Activated CD4-positive, alpha-beta T cell treated with anti-CD3 and anti-CD28 coated beads for 36 hours (primary cell): Measurements from ENCODE around the gene REM2. TPM values are rescaled to one million over a fixed set of nuclear protein-coding genes. Genes with fewer than 3 reads are reported as not detected.

Experiments used
- ATAC-seq: fragments of 200-7000 bp; cut with Tn5 transposase; one replicate; pipeline ENCODE4 v1.10.0; 2021; ENCODE audit warnings: mild to moderate bottlenecking, moderate library complexity
- CTCF ChIA-PET: fragments of 350-600 bp; sonication (Branson Sonifier 250); formaldehyde crosslinking; loops from one replicate; lab custom pipeline; 2021; ENCODE audit warnings: antibody characterized with exemption; lab: Charles Lee
- POLR2A ChIA-PET: fragments of 350-600 bp; sonication (Branson Sonifier 250); formaldehyde crosslinking; loops from one replicate; lab custom pipeline; 2021; ENCODE audit warnings: antibody characterized with exemption, inconsistent platforms; lab: Charles Lee
- DNase-seq: peaks from one replicate; pipeline ENCODE4 v3.0.0-alpha.2; 2020
- H3K27ac Mint-ChIP-seq: one replicate; pipeline ENCODE4 v1.8.0; 2021; ENCODE audit warnings: mixed read lengths
- H3K27me3 Mint-ChIP-seq: one replicate; pipeline ENCODE4 v1.8.0; 2021; ENCODE audit warnings: mixed read lengths
- H3K36me3 Mint-ChIP-seq: one replicate; pipeline ENCODE4 v1.8.0; 2021; ENCODE audit warnings: low read depth, mixed read lengths
- H3K4me1 Mint-ChIP-seq: one replicate; pipeline ENCODE4 v1.8.0; 2021; ENCODE audit warnings: mixed read lengths
- H3K4me3 Mint-ChIP-seq: one replicate; pipeline ENCODE4 v1.8.0; 2021; ENCODE audit warnings: mild to moderate bottlenecking, moderate library complexity, mixed read lengths
- H3K9me3 Mint-ChIP-seq: one replicate; pipeline ENCODE4 v1.8.0; 2021; ENCODE audit warnings: low read depth, mixed read lengths
- intact Hi-C, 2 experiments: fragments of 100-400 bp; cut with DNase I in 1 of 2; cut with micrococcal nuclease in 1 of 2; formaldehyde crosslinking; loops; one replicate each; pipeline versions ENCODE4 v1.14.2 to v1.15.1; 2022 to 2024; cut with DNase I, micrococcal nuclease
- total RNA-seq, 2 experiments: library from RNA; stranded (reverse); gene quantifications; one replicate each; pipeline ENCODE4 v1.2.3, GENCODE V29; 2021

Gene REM2
- total RNA-seq, 2 experiments from 2014 or later, result 0.33 to 0.48 TPM

DNA sequence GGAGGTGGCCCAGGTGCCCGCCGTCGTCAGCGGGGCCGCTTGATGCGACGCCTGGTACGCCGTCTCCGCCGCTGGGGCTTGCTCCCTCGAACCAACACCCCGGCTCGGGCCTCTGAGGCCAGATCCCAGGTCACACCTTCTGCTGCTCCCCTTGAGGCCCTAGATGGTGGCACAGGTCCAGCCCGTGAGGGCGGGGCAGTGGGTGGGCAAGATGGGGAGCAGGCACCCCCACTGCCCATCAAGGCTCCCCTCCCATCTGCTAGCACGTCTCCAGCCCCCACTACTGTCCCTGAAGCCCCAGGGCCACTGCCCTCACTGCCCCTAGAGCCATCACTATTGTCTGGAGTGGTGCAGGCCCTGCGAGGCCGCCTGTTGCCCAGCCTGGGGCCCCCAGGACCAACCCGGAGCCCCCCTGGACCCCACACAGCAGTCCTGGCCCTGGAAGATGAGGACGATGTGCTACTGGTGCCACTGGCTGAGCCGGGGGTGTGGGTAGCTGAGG lies 6.0 kb upstream of the REM2 start:
- Mint-ChIP-seq H3K27me3 (no peaks in the 10 kb centered on the region), H3K9me3 (no peaks in the 10 kb centered on the region), H3K4me1 (peaks cover 19% of the 10 kb centered on the region), H3K27ac (no peak overlapping the region), H3K4me3 (no peak overlapping the region), H3K36me3 (peaks cover 35% of the 10 kb centered on the region)
- intact Hi-C loops, result no loop called here
- CTCF ChIA-PET, result interaction anchor here (1.0 to 6.7 kb wide), 3 partner anchors 24 to 111 kb away, joined by 3 to 66 read pairs (median 3); no protein-coding TSS in a partner anchor
- DNase-seq (no peak), ATAC-seq (no peak)
- POLR2A ChIA-PET, result no interaction called here

DNA sequence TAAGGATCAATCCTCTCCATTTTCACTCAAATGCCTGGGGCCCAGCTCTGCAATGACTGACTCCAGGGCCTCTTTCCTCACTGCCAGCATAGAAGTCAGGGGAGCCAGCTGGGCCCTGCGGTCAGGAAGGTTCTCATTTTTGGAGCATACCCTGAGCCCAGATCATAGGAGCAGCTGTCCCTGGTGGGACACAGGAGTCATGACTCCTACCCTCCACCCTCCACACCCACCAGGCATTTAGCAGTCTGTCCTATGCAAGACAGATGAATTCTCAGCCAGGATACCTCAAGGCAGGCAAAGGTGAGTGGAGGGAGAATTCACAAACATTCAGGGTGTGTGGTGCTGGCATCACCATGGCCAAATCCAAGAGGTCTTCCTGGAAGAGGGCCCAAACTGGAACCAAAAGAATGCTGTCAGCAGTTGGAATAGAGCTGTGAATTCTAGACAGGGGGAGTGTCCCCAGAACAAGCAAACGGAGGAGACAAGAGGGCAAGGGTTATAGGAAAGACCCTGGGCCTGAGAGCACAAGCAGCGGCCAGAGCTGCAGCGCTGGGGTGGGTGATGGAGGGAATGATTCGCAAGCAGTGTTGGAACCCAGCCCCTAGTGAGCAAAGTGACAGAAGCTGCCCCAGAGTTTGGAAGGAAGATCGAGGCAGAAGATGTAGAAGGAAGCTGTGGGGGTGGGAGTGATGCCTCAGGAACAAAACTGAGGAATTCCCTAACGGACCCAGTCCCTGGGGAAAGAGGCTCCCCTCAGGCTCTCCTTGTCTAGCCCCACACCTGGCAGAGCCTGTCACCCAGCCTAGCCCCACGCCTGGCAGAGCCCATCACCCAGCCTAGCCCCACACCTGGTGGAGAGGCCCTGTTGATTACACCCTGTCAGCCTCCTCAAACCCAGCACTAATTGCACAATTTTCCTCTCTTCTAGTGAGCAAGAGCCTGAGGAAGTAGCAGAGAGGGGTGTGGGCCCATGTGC lies 4.5 kb upstream of the REM2 start:
- intact Hi-C loops, result no loop called here
- H3K4me3 Mint-ChIP-seq, result no peak overlapping the region
- peak overlapping the region; percentile 35 for H3K27ac Mint-ChIP-seq
- H3K36me3 Mint-ChIP-seq, result peaks cover 29% of the 10 kb centered on the region
- CTCF ChIA-PET, result interaction anchor here (0.6 to 1.5 kb wide), 4 partner anchors 19 to 765 kb away, joined by 3 read pairs; no protein-coding TSS in a partner anchor
- ATAC-seq, result no peak
- DNase-seq, result no peak
- H3K9me3 Mint-ChIP-seq, result no peaks in the 10 kb centered on the region
- peaks cover 18% of the 10 kb centered on the region for H3K4me1 Mint-ChIP-seq
- H3K27me3 Mint-ChIP-seq, result no peaks in the 10 kb centered on the region
- POLR2A ChIA-PET, result no interaction called here

DNA sequence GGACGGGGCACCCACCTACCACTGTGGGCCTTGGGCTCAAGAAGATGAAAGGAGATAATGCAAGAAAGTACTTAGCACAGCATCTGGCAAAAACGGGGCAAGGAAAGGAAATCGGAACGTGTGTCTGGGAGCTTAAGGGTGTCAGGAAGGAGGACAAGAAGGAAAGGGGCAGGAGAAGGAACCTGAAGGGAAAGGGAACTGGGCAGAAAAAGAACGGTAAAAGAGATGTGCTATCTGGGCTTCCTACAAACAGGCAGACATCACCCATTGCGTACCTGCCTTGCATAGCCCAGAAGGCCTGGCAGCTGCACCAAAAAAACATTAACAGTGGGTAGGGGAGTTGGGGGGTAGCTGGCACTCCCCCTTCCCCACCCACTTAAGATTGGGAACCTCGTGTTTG lies 958 bp upstream of the REM2 start:
- no peak overlapping the region for H3K4me3 Mint-ChIP-seq
- peaks cover 6% of the 10 kb centered on the region for H3K36me3 Mint-ChIP-seq
- DNase-seq (no peak), ATAC-seq (no peak)
- no peaks in the 10 kb centered on the region for H3K9me3 Mint-ChIP-seq
- H3K4me1 Mint-ChIP-seq, result peaks cover 27% of the 10 kb centered on the region
- H3K27ac Mint-ChIP-seq, result no peak overlapping the region
- CTCF ChIA-PET, result interaction anchor here (0.7 to 10.6 kb wide), 6 partner anchors 10 to 48 kb away, joined by 3 to 111 read pairs (median 8); partner anchors contain the start of genes LRP10 and PRMT5
- POLR2A ChIA-PET, result interaction anchor here (0.7 kb wide), 1 partner anchor 9 kb away, joined by 4 read pairs; no protein-coding TSS in a partner anchor
- intact Hi-C loops, result no loop called here
- H3K27me3 Mint-ChIP-seq, result peaks cover 2% of the 10 kb centered on the region

DNA sequence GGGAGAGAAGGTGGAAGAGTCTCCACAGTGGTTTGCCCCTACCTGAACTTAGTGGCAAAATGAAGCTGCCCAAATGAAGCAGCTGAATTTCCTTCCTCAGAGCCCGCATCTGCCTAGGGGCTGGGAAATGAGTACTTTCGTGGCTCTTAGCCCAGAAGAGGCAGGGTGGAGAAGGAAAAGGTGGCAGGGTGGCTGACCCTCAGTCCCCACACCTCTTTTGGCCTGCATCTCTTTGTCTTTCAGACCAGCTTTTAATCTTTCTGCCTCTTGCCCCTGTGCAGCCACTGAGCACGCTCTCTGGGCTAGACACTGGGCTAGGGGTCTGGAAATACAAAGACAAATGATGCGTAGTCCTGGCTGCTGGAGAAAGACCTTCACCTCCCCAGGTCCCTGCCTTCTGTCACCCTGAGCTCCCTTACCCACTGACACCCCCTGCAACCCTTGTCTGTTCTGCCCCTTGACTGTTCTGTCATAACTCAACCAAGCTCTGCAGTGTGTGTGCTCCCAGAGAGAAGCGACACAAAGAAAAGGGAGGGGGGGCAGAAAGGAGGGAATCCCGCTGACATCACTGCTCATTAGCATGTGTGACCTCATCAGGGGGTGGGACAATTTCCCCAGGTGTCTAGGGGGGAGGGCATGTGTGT lies 371 bp upstream of the REM2 start:
- no peak overlapping the region for H3K27ac Mint-ChIP-seq
- intact Hi-C loops, result no loop called here
- H3K27me3 Mint-ChIP-seq, result peaks cover 2% of the 10 kb centered on the region
- CTCF ChIA-PET, result interaction anchor here (0.7 to 10.6 kb wide), 6 partner anchors 11 to 47 kb away, joined by 3 to 111 read pairs (median 8); partner anchors contain the start of genes LRP10 and PRMT5
- peak; percentile 11 for ATAC-seq
- peaks cover 33% of the 10 kb centered on the region for H3K4me1 Mint-ChIP-seq
- no peaks in the 10 kb centered on the region for H3K9me3 Mint-ChIP-seq
- H3K4me3 Mint-ChIP-seq, result no peak overlapping the region
- peaks cover 6% of the 10 kb centered on the region for H3K36me3 Mint-ChIP-seq
- DNase-seq, result peak; percentile 61
- POLR2A ChIA-PET, result interaction anchor here (0.6 to 0.8 kb wide), 3 partner anchors 10 to 375 kb away, joined by 4 to 10 read pairs (median 5); no protein-coding TSS in a partner anchor

DNA sequence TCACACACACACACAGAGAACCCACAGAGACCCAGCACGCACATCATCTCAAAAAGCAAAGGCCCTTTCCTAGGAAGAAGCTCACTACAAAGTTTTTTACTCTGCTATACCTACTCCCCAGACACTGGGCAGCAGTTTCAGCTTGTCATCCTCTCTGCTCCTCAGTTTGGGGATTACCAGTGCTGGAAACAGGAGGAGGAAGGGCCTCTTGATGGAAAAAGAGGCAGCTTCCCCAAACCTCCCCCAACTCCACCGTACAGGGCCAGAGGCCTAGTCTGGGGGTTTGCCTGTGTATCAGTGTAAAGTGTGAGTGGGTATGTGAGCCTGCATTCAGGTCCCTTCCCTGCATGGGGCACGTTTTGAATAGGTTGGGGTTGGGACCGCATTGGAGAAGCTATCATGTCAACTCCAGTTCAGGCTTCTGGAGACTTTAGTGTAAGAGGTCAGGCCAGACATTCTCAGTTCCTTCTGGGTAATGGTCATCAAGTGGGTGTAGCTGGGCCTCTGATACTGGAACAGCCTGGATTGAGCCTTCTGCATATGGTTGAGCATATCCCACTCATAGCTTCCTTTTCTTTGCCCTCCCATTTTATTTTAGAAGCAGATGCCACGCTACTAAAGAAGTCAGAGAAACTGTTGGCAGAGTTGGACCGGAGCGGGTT lies 1.2 kb downstream of the REM2 start:
- Mint-ChIP-seq H3K9me3 (no peaks in the 10 kb centered on the region), H3K4me3 (no peak overlapping the region), H3K27ac (no peak overlapping the region), H3K27me3 (peaks cover 2% of the 10 kb centered on the region), H3K36me3 (no peaks in the 10 kb centered on the region), H3K4me1 (peaks cover 40% of the 10 kb centered on the region)
- POLR2A ChIA-PET, result interaction anchor here (0.5 to 1.1 kb wide), 3 partner anchors 12 to 32 kb away, joined by 3 to 4 read pairs (median 3); no protein-coding TSS in a partner anchor
- ATAC-seq (no peak), DNase-seq (no peak)
- CTCF ChIA-PET, result interaction anchor here (0.6 to 10.6 kb wide), 7 partner anchors 12 to 314 kb away, joined by 3 to 111 read pairs (median 4); partner anchors contain the start of gene LRP10
- intact Hi-C loops, result no loop called here

DNA sequence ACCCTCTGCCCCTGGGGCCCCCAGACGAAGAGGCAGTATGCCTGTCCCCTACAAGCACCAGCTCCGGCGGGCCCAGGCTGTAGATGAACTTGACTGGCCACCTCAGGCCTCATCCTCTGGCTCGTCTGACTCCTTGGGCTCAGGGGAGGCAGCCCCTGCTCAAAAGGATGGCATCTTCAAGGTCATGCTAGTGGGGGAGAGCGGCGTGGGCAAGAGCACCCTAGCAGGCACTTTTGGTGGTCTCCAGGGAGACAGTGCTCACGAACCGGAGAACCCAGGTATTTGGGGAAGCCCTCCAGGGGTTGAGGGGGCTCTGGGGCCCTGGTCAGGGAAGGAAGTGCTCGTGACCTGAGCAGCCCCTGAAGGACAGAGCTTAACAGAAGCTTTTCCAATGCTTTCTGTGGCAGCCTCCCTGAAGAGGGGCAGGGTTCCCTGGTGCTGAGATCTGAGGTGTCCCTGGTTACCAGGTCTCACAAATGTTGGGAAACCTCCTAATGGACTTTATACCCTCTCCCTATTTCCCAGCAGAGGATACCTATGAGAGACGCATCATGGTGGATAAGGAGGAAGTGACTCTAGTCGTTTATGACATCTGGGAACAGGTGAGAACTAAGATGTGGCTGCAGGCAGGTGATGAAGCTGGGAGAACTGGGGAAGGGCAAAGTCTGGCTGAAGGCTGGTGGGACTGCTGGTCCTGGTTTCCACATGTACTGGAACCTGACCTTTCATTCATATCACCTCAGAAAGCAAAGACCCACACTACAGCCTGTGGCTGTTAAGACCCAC lies 1.9 kb downstream of the REM2 start:
- Mint-ChIP-seq H3K36me3 (no peaks in the 10 kb centered on the region), H3K27ac (no peak overlapping the region), H3K4me1 (peaks cover 45% of the 10 kb centered on the region), H3K4me3 (no peak overlapping the region), H3K9me3 (no peaks in the 10 kb centered on the region), H3K27me3 (peaks cover 2% of the 10 kb centered on the region)
- intact Hi-C loops, result no loop called here
- ChIA-PET CTCF (interaction anchor here (0.7 to 10.6 kb wide), 8 partner anchors 13 to 1033 kb away, joined by 3 to 111 read pairs (median 4); partner anchors contain the start of gene LRP10), POLR2A (no interaction called here)
- DNase-seq, result no peak
- no peak for ATAC-seq

DNA sequence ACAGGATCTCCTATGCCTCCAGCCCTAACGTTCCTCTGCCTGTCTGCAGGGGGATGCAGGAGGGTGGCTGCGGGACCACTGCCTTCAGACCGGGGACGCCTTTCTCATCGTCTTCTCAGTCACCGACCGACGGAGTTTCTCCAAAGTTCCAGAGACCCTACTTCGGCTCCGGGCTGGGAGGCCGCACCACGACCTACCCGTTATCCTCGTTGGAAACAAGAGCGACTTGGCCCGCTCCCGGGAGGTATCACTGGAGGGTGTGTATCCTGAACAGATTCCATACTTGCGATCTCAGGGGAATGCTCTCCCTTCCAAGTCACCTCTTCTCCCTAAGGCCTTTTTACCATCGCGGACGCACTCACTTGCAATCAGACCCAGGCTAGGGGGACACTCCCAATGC lies 3.0 kb downstream of the REM2 start:
- intact Hi-C loops, result loop anchor here in 1 of 2 experiments (2.0 kb wide), 1 partner anchor 15 kb away; the partner anchor contains the start of gene LRP10
- ChIA-PET CTCF (interaction anchor here (0.7 to 10.6 kb wide), 9 partner anchors 13 to 772 kb away, joined by 3 to 111 read pairs (median 4); partner anchors contain the start of gene LRP10), POLR2A (no interaction called here)
- H3K4me1 Mint-ChIP-seq, result peaks cover 50% of the 10 kb centered on the region
- H3K27ac Mint-ChIP-seq, result peak overlapping the region; percentile 22
- no peaks in the 10 kb centered on the region for H3K9me3 Mint-ChIP-seq
- no peak for ATAC-seq
- no peaks in the 10 kb centered on the region for H3K36me3 Mint-ChIP-seq
- H3K27me3 Mint-ChIP-seq, result peaks cover 2% of the 10 kb centered on the region
- DNase-seq, result no peak
- H3K4me3 Mint-ChIP-seq, result peak overlapping the region; percentile 70

DNA sequence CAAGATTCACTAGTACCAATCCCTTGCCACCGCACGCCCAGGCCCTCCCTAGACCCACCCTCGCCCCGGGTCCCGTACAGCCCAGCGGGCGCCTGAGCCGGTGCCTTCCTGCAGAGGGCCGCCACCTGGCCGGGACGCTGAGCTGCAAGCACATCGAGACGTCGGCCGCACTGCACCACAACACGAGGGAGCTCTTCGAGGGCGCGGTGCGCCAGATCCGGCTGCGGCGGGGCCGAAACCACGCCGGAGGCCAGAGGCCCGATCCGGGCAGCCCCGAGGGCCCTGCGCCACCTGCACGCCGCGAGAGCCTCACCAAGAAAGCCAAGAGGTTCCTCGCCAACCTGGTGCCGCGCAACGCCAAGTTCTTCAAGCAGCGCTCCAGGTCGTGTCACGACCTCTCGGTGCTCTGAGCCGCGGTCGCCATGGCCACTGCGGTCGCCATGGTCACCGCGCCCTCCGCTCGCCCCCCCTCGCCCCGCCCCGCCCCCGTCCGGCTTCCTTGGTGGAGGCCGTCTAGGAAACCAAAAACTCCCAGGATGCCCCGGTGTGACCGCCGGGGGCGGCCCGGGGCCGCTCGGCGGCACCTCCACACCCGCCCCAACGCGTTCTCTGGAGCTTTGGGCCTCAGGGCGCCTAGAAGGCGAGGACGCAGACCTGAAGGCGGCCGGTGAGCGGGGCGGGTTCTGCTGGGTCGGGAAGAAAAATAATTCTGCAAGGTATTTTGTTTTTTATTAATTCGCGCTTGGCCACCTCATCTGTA lies 3.7 kb downstream of the REM2 start:
- H3K27ac Mint-ChIP-seq, result peak overlapping the region; percentile 83
- no peaks in the 10 kb centered on the region for H3K9me3 Mint-ChIP-seq
- H3K27me3 Mint-ChIP-seq, result peaks cover 2% of the 10 kb centered on the region
- peak; percentile 85 for DNase-seq
- POLR2A ChIA-PET, result interaction anchor here (0.6 kb wide), 2 partner anchors 14 to 135 kb away, joined by 3 read pairs; no protein-coding TSS in a partner anchor
- H3K4me3 Mint-ChIP-seq, result peak overlapping the region; percentile 70
- H3K4me1 Mint-ChIP-seq, result peaks cover 50% of the 10 kb centered on the region
- ATAC-seq, result peak; percentile 63
- CTCF ChIA-PET, result interaction anchor here (0.5 to 10.6 kb wide), 11 partner anchors 10 to 773 kb away, joined by 3 to 111 read pairs (median 3); partner anchors contain the start of gene LRP10
- intact Hi-C loops, result loop anchor here (1.0 to 2.0 kb wide), 3 partner anchors 14 to 33 kb away; partner anchors contain the start of genes LRP10 (in 1 of the 2) and RBM23 (in 1 of the 2)
- H3K36me3 Mint-ChIP-seq, result no peaks in the 10 kb centered on the region
